H9 (cell line): Measurements from ENCODE around the gene ECE1. TPM values are rescaled to one million over a fixed set of nuclear protein-coding genes. Genes with fewer than 3 reads are reported as not detected.
A peak's percentile ranks its signal among the peaks of the same experiment; 100 is the strongest.

Source experiments
- DNase-seq: peaks from one replicate; pipeline ENCODE4 v3.0.0-alpha.2; 2017
- H2AFZ ChIP-seq: one replicate; pipeline ENCODE4 v1.6.1; 2013; ENCODE audit warnings: mild to moderate bottlenecking, low read length, control low read depth, moderate library complexity
- H2AK5ac ChIP-seq: 2 replicates; pipeline ENCODE4 v1.6.1; 2013; ENCODE audit warnings: low read length, control low read depth, mixed read lengths; ENCODE audit not compliant: insufficient read length
- H2BK120ac ChIP-seq: one replicate; pipeline ENCODE4 v1.6.1; 2013; ENCODE audit warnings: low read depth, mild to moderate bottlenecking, low read length, control low read depth, inconsistent platforms; ENCODE audit not compliant: poor library complexity, severe bottlenecking
- H2BK12ac ChIP-seq: 2 replicates; pipeline ENCODE4 v1.6.1; 2013; ENCODE audit warnings: low read length, control low read depth, mixed read lengths, low read depth; ENCODE audit not compliant: insufficient read length
- H2BK15ac ChIP-seq: 2 replicates; pipeline ENCODE4 v1.6.1; 2013; ENCODE audit warnings: low read depth, low read length, control low read depth
- H2BK20ac ChIP-seq: one replicate; pipeline ENCODE4 v1.6.1; 2013; ENCODE audit warnings: low read depth, mild to moderate bottlenecking, low read length, control low read depth, inconsistent platforms; ENCODE audit not compliant: poor library complexity, severe bottlenecking
- H2BK5ac ChIP-seq: 2 replicates; pipeline ENCODE4 v1.6.1; 2013; ENCODE audit warnings: low read length, control low read depth, mixed read lengths; ENCODE audit not compliant: insufficient read length
- H3K14ac ChIP-seq: 2 replicates; pipeline ENCODE4 v1.6.1; 2013; ENCODE audit warnings: low read length, control low read depth; ENCODE audit not compliant: insufficient read depth
- H3K18ac ChIP-seq: 2 replicates; pipeline ENCODE4 v1.6.1; 2013; ENCODE audit warnings: low read depth, mild to moderate bottlenecking, mixed read lengths, low read length, control low read depth; ENCODE audit not compliant: insufficient read length
- H3K23ac ChIP-seq: 2 replicates; pipeline ENCODE4 v1.6.1; 2013; ENCODE audit warnings: low read length, control low read depth, mixed read lengths, low read depth; ENCODE audit not compliant: insufficient read length
- H3K23me2 ChIP-seq: 2 replicates; pipeline ENCODE4 v1.6.1; 2013; ENCODE audit warnings: low read depth, mild to moderate bottlenecking, mixed read lengths, low read length, control low read depth; ENCODE audit not compliant: insufficient read length, poor library complexity, severe bottlenecking
- H3K27ac ChIP-seq: 2 replicates; pipeline ENCODE4 v1.5.1; 2013; ENCODE audit warnings: low read length, control low read depth, mixed read lengths, low read depth; ENCODE audit not compliant: insufficient read length
- H3K27me3 ChIP-seq: 2 replicates; pipeline ENCODE4 v1.6.1; 2013; ENCODE audit warnings: low read length, control low read depth, inconsistent platforms; ENCODE audit not compliant: insufficient read depth
- H3K4ac ChIP-seq: 2 replicates; pipeline ENCODE4 v1.6.1; 2013; ENCODE audit warnings: low read depth, mild to moderate bottlenecking, control low read depth, inconsistent platforms, low read length, moderate library complexity
- H3K4me1 ChIP-seq: 2 replicates; pipeline ENCODE4 v1.6.1; 2013; ENCODE audit warnings: low read length, control low read depth, inconsistent platforms; ENCODE audit not compliant: insufficient read depth
- H3K4me2 ChIP-seq: 2 replicates; pipeline ENCODE4 v1.6.1; 2013; ENCODE audit warnings: low read length, control low read depth, mixed read lengths; ENCODE audit not compliant: insufficient read length, insufficient read depth
- H3K56ac ChIP-seq: 2 replicates; pipeline ENCODE4 v1.6.1; 2013; ENCODE audit warnings: low read depth, mild to moderate bottlenecking, mixed read lengths, low read length, control low read depth; ENCODE audit not compliant: insufficient read length
- H3K79me1 ChIP-seq: 2 replicates; pipeline ENCODE4 v1.6.1; 2013; ENCODE audit warnings: low read depth, mild to moderate bottlenecking, moderate library complexity, low read length, control low read depth, inconsistent platforms; ENCODE audit not compliant: insufficient read depth, poor library complexity, severe bottlenecking
- H3K79me2 ChIP-seq: 2 replicates; pipeline ENCODE4 v1.6.1; 2013; ENCODE audit warnings: low read length, control low read depth, inconsistent platforms; ENCODE audit not compliant: insufficient read depth
- H3K9ac ChIP-seq: 2 replicates; pipeline ENCODE4 v1.6.1; 2013; ENCODE audit warnings: low read length, control low read depth, mixed read lengths; ENCODE audit not compliant: insufficient read length; ENCODE audit errors: extremely low read depth
- H3K9me3 ChIP-seq: one replicate; pipeline ENCODE4 v1.6.1; 2013; ENCODE audit warnings: low read depth, low read length, inconsistent platforms; ENCODE audit not compliant: control insufficient read depth
- H3T11ph ChIP-seq: one replicate; pipeline ENCODE4 v1.6.1; 2013; ENCODE audit warnings: mild to moderate bottlenecking, low read length, control low read depth, inconsistent platforms
- H4K20me1 ChIP-seq: one replicate; pipeline ENCODE4 v1.6.1; 2013; ENCODE audit not compliant: control insufficient read depth, insufficient read length, insufficient read depth
- H4K5ac ChIP-seq: 2 replicates; pipeline ENCODE4 v1.6.1; 2013; ENCODE audit warnings: low read depth, mild to moderate bottlenecking, mixed read lengths, low read length, control low read depth; ENCODE audit not compliant: insufficient read length
- H4K8ac ChIP-seq: replicated peaks from 2 replicates; pipeline ENCODE4 v1.6.1; 2013; ENCODE audit warnings: low read length, control low read depth, mixed read lengths, low read depth; ENCODE audit not compliant: insufficient read length
- H4K91ac ChIP-seq: 2 replicates; pipeline ENCODE4 v1.6.1; 2013; ENCODE audit warnings: low read depth, mild to moderate bottlenecking, moderate library complexity, mixed read lengths, low read length, control low read depth; ENCODE audit not compliant: insufficient read length
- H3K27ac Mint-ChIP-seq, 3 experiments: 2 replicates in 2 of 3; 3 replicates in 1 of 3; pipeline ENCODE4 v1.8.0; 2020 to 2021; ENCODE audit warnings: mixed read lengths in 3 of 3, mild to moderate bottlenecking in 1 of 3, moderate library complexity in 1 of 3
- H3K27me3 Mint-ChIP-seq: 2 replicates; pipeline ENCODE4 v1.8.0; 2021; ENCODE audit warnings: low read depth, mild to moderate bottlenecking, moderate library complexity, mixed read lengths
- H3K36me3 Mint-ChIP-seq, 3 experiments: 2 replicates in 2 of 3; 3 replicates in 1 of 3; pipeline ENCODE4 v1.8.0; 2020 to 2021; ENCODE audit warnings: low read depth in 3 of 3, mixed read lengths in 3 of 3; ENCODE audit not compliant: insufficient read depth in 1 of 3
- H3K4me1 Mint-ChIP-seq, 2 experiments: 2 replicates each; pipeline ENCODE4 v1.8.0; 2020; ENCODE audit warnings: mixed read lengths in 2 of 2
- H3K4me3 Mint-ChIP-seq, 2 experiments: 2 replicates in 1 of 2; 3 replicates in 1 of 2; pipeline ENCODE4 v1.8.0; 2020 to 2021; ENCODE audit warnings: mild to moderate bottlenecking in 2 of 2, mixed read lengths in 2 of 2, moderate library complexity in 1 of 2
- H3K9me3 Mint-ChIP-seq, 2 experiments: 2 replicates in 1 of 2; 3 replicates in 1 of 2; pipeline ENCODE4 v1.8.0; 2020; ENCODE audit warnings: mild to moderate bottlenecking in 2 of 2, mixed read lengths in 2 of 2, moderate library complexity in 1 of 2
- WGBS: extraction: QIAGEN DNeasy Blood & Tissue Kit; methylation state at CpG from one replicate; pipeline ENCODE4 v1.1.7; 2013; ENCODE audit warnings: missing lambda C conversion rate, low lambda C conversion rate, mixed read lengths; ENCODE audit not compliant: insufficient read length; ENCODE audit errors: extremely low coverage; 5-methylcytosine and 5-hydroxymethylcytosine counted together
- total RNA-seq: library from RNA; stranded (reverse); gene quantifications from 2 replicates; pipeline ENCODE4 v1.2.1, GENCODE V29; 2021
- TF ChIP-seq, protein P1 (sequence below): fragments of 200-600 bp; sonication (generic); conservative IDR thresholded peaks from 3 replicates; pipeline ENCODE4 v1.8.0; 2021; ENCODE audit warnings: antibody characterized with exemption, mild to moderate bottlenecking

Gene ECE1
- total RNA-seq, 1 experiment from 2014 or later: 31.1 TPM

DNA sequence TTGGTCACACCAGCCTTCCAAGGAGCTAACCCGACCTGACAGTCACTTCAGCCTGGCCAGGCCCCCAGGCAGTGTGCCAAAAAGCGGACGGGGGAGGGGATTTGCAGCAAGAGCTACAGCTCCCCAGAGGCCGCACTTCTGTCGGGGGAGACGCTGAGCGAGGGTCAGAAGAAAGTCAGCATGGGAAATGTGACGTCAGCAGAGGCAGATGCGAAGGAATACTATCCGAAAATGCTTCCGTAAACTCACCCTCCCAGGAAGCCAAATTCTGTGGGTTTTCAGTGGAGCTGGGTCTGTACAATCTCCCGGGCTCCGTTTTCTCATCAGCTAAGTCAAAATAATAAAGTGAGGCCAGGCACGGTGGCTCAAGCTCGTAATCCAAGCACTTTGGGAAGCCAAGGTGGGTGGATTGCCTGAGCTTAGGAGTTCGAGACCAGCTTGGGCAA lies 28.5 kb upstream of the ECE1 start:
- Histone ChIP-seq H4K5ac (no peak overlapping the region), H3K23me2 (no peaks in the 10 kb centered on the region), H3K4me2 (no peak overlapping the region), H3K4me1 (peaks cover 27% of the 10 kb centered on the region; the same call in 1 of the 2 replicates), H3T11ph (no peak overlapping the region), H2BK5ac (no peak overlapping the region), H3K79me1 (no peaks in the 10 kb centered on the region), H4K20me1 (no peaks in the 10 kb centered on the region), H3K56ac (no peak overlapping the region), H3K27me3 (no peaks in the 10 kb centered on the region), H4K91ac (no peak overlapping the region), H3K14ac (no peak overlapping the region), H3K9me3 (no peaks in the 10 kb centered on the region), H3K18ac (no peak overlapping the region), H3K23ac (no peak overlapping the region), H2AFZ (no peak overlapping the region), H2AK5ac (no peak overlapping the region), H3K9ac (no peak overlapping the region), H2BK15ac (no peak overlapping the region), H2BK120ac (no peak overlapping the region), H2BK12ac (no peak overlapping the region), H4K8ac (no peak overlapping the region), H3K27ac (no peak overlapping the region), H2BK20ac (no peak overlapping the region), H3K4ac (no peak overlapping the region), H3K79me2 (no peaks in the 10 kb centered on the region)
- Mint-ChIP-seq H3K27me3 (no peaks in the 10 kb centered on the region), H3K9me3 (no peaks in the 10 kb centered on the region), H3K4me1 (peaks cover 67 to 77% of the 10 kb centered on the region in 2 experiments), H3K27ac (peak overlapping the region in 2 of 3 experiments; percentile 34 to 55; a peak in 2 of 7 replicates), H3K36me3 (no peaks in the 10 kb centered on the region; a peak in 1 of 7 replicates), H3K4me3 (no peak overlapping the region; a peak in 1 of 5 replicates)
- TF ChIP-seq, protein P1, sequence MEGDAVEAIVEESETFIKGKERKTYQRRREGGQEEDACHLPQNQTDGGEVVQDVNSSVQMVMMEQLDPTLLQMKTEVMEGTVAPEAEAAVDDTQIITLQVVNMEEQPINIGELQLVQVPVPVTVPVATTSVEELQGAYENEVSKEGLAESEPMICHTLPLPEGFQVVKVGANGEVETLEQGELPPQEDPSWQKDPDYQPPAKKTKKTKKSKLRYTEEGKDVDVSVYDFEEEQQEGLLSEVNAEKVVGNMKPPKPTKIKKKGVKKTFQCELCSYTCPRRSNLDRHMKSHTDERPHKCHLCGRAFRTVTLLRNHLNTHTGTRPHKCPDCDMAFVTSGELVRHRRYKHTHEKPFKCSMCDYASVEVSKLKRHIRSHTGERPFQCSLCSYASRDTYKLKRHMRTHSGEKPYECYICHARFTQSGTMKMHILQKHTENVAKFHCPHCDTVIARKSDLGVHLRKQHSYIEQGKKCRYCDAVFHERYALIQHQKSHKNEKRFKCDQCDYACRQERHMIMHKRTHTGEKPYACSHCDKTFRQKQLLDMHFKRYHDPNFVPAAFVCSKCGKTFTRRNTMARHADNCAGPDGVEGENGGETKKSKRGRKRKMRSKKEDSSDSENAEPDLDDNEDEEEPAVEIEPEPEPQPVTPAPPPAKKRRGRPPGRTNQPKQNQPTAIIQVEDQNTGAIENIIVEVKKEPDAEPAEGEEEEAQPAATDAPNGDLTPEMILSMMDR: no peak
- WGBS: no CpG with 5 or more reads among the region's 16 CpGs
- DNase-seq: no peak
